GM18520 (cell line): Measurements from ENCODE around the gene MKLN1.
"Not testable (repeated sequence)": the region's sequence is repeated elsewhere in the genome, so short reads cannot be mapped to it uniquely, and the experiment has no call there.

ENCODE experiments used
- ATAC-seq: cut with Tn5 transposase; IDR thresholded peaks from one replicate; pipeline ENCODE4 v1.9.1; 2021; ENCODE audit not compliant: unreplicated experiment

Gene MKLN1

GRCh38 chr7:131388126-131388525 is 60.5 kb downstream of the MKLN1 start:
- no peak for ATAC-seq

GRCh38 chr7:131390275-131390674 is 62.6 kb downstream of the MKLN1 start:
- no peak for ATAC-seq

- no peak for ATAC-seq
Measured at GRCh38 chr7:131391145-131391544, 63.5 kb downstream of the MKLN1 start.

GRCh38 chr7:131400681-131401176 is 73.1 kb downstream of the MKLN1 start:
- no peak for ATAC-seq

- no peak for ATAC-seq
Measured at GRCh38 chr7:131401194-131401593, 73.5 kb downstream of the MKLN1 start.

GRCh38 chr7:131403322-131403721 is 75.6 kb downstream of the MKLN1 start:
- no peak for ATAC-seq

- ATAC-seq = no peak
Measured at GRCh38 chr7:131404226-131404911, 76.7 kb downstream of the MKLN1 start.

GRCh38 chr7:131409129-131409766 is 81.6 kb downstream of the MKLN1 start:
- ATAC-seq = no peak

GRCh38 chr7:131412031-131412430 is 84.4 kb downstream of the MKLN1 start:
- no peak for ATAC-seq

- no peak for ATAC-seq
Measured at GRCh38 chr7:131413711-131414110, 86.0 kb downstream of the MKLN1 start.

GRCh38 chr7:131424219-131424822 is 96.6 kb downstream of the MKLN1 start:
- ATAC-seq = no peak

- no peak for ATAC-seq
Measured at GRCh38 chr7:131425992-131426391, 98.3 kb downstream of the MKLN1 start.

- not testable (repeated sequence) for ATAC-seq
Measured at GRCh38 chr7:131430826-131431225, 103.2 kb downstream of the MKLN1 start.

GRCh38 chr7:131431289-131431688 is 103.6 kb downstream of the MKLN1 start:
- no peak for ATAC-seq

GRCh38 chr7:131431756-131432155 is 104.1 kb downstream of the MKLN1 start:
- no peak for ATAC-seq

- no peak for ATAC-seq
Measured at GRCh38 chr7:131436384-131436783, 108.7 kb downstream of the MKLN1 start.

- no peak for ATAC-seq
Measured at GRCh38 chr7:131438969-131439368, 111.3 kb downstream of the MKLN1 start.

- ATAC-seq = no peak
Measured at GRCh38 chr7:131443496-131443895, 115.8 kb downstream of the MKLN1 start.

- no peak for ATAC-seq
Measured at GRCh38 chr7:131444683-131445082, 117.0 kb downstream of the MKLN1 start.

- no peak for ATAC-seq
Measured at GRCh38 chr7:131449373-131449902, 121.8 kb downstream of the MKLN1 start.

- no peak for ATAC-seq
Measured at GRCh38 chr7:131454498-131454897, 126.8 kb downstream of the MKLN1 start.

GRCh38 chr7:131455001-131455400 is 127.3 kb downstream of the MKLN1 start:
- no peak for ATAC-seq
